Coronary artery (tissue), 2 donors: ENCODE measurements around the gene FANCC.
A peak's percentile ranks its signal among the peaks of the same experiment; 100 is the strongest.

ENCODE experiments used
- DNase-seq: peaks from one replicate; pipeline ENCODE4 v3.0.0-alpha.2; 2017; ENCODE audit warnings: low spot score
- H3K27ac ChIP-seq, 2 donors: fragments of 200-600 bp; sonication (generic); one replicate each; pipeline ENCODE4 v1.5.1; 2016 to 2019
- H3K4me3 ChIP-seq: fragments of 200-600 bp; sonication (generic); 2 replicates; pipeline ENCODE4 v1.5.1; 2016; ENCODE audit warnings: mild to moderate bottlenecking, moderate library complexity
- CTCF ChIP-seq: fragments of 200-600 bp; sonication (generic); IDR thresholded peaks from one replicate; pipeline ENCODE4 v1.5.1; 2019; ENCODE audit warnings: antibody characterized with exemption

Gene FANCC

GRCh38 chr9:95078939-95079338 lies 238.6 kb downstream of the FANCC start:
- peak overlapping the region; percentile 79 to 86 for H3K27ac ChIP-seq
- DNase-seq = no peak
- peak overlapping the region; percentile 54 for H3K4me3 ChIP-seq
- no peak for TF ChIP-seq CTCF

- H3K27ac ChIP-seq = peak overlapping the region; percentile 79 to 86
- DNase-seq = no peak
- TF ChIP-seq CTCF = no peak
- peak overlapping the region; percentile 54 for H3K4me3 ChIP-seq
Measured at GRCh38 chr9:95078511-95078910, 239.0 kb downstream of the FANCC start.

- DNase-seq = no peak
- no peak for TF ChIP-seq CTCF
- H3K27ac ChIP-seq = peak overlapping the region; percentile 79 to 86
- peak overlapping the region; percentile 54 for H3K4me3 ChIP-seq
Measured at GRCh38 chr9:95077766-95078370, 239.6 kb downstream of the FANCC start.

- Histone ChIP-seq H3K4me3 (peak overlapping the region; percentile 54), H3K27ac (peak overlapping the region; percentile 79 to 86)
- no peak for TF ChIP-seq CTCF
- DNase-seq = peak; percentile 73
Measured at GRCh38 chr9:95077053-95077765, 240.3 kb downstream of the FANCC start.

- Histone ChIP-seq H3K4me3 (peak overlapping the region; percentile 54), H3K27ac (peak overlapping the region; percentile 79 to 86)
- DNase-seq = no peak
- no peak for TF ChIP-seq CTCF
Measured at GRCh38 chr9:95076696-95077052, 240.8 kb downstream of the FANCC start.

- H3K27ac ChIP-seq = peak overlapping the region; percentile 79 to 86
- no peak for TF ChIP-seq CTCF
- peak overlapping the region; percentile 7 for H3K4me3 ChIP-seq
- peak; percentile 53 for DNase-seq
Measured at GRCh38 chr9:95075700-95076099, 241.8 kb downstream of the FANCC start.

GRCh38 chr9:95074632-95075031 lies 242.9 kb downstream of the FANCC start:
- Histone ChIP-seq H3K4me3 (peak overlapping the region; percentile 41), H3K27ac (peak overlapping the region; percentile 74 to 75)
- no peak for TF ChIP-seq CTCF
- DNase-seq = no peak
